ENCODE data around the gene UBR4.
"Not testable (repeated sequence)": the region's sequence is repeated elsewhere in the genome, so short reads cannot be mapped to it uniquely, and the experiment has no call there.

Gene UBR4

GRCh38 chr1:19220080-19220846 is 10.2 kb upstream of the UBR4 start:
- DNase-seq (ENCODE audit: low read depth in 2 of 2, low spot score in 1 of 2), result no peak

GRCh38 chr1:19219451-19219850 is 9.4 kb upstream of the UBR4 start:
- DNase-seq (ENCODE audit: low read depth in 2 of 2, low spot score in 1 of 2), result no peak

- not testable (repeated sequence) for DNase-seq (ENCODE audit: low read depth in 2 of 2, low spot score in 1 of 2)
Measured at GRCh38 chr1:19216585-19216984, 6.5 kb upstream of the UBR4 start.

- DNase-seq (ENCODE audit: low read depth in 2 of 2, low spot score in 1 of 2), result no peak
Measured at GRCh38 chr1:19213580-19213979, 3.5 kb upstream of the UBR4 start.

- DNase-seq (ENCODE audit: low read depth in 2 of 2, low spot score in 1 of 2), result no peak
Measured at GRCh38 chr1:19212167-19212566, 2.1 kb upstream of the UBR4 start.

- no peak for DNase-seq (ENCODE audit: low read depth in 2 of 2, low spot score in 1 of 2)
Measured at GRCh38 chr1:19210772-19211549, 895 bp upstream of the UBR4 start.

- peak in 1 of 2 donors; percentile 5 for DNase-seq (ENCODE audit: low read depth in 2 of 2, low spot score in 1 of 2)
Measured at GRCh38 chr1:19209439-19209989, 552 bp downstream of the UBR4 start.

- no peak for DNase-seq (ENCODE audit: low read depth in 2 of 2, low spot score in 1 of 2)
Measured at GRCh38 chr1:19208710-19209438, 1.2 kb downstream of the UBR4 start.

- no peak for DNase-seq (ENCODE audit: low read depth in 2 of 2, low spot score in 1 of 2)
Measured at GRCh38 chr1:19206947-19207346, 3.1 kb downstream of the UBR4 start.

GRCh38 chr1:19205845-19206244 is 4.2 kb downstream of the UBR4 start:
- DNase-seq (ENCODE audit: low read depth in 2 of 2, low spot score in 1 of 2), result no peak

- DNase-seq (ENCODE audit: low read depth in 2 of 2, low spot score in 1 of 2), result no peak
Measured at GRCh38 chr1:19205403-19205802, 4.7 kb downstream of the UBR4 start.

- no peak for DNase-seq (ENCODE audit: low read depth in 2 of 2, low spot score in 1 of 2)
Measured at GRCh38 chr1:19204446-19205266, 5.4 kb downstream of the UBR4 start.

GRCh38 chr1:19203440-19203839 is 6.6 kb downstream of the UBR4 start:
- DNase-seq (ENCODE audit: low read depth in 2 of 2, low spot score in 1 of 2), result no peak

- no peak for DNase-seq (ENCODE audit: low read depth in 2 of 2, low spot score in 1 of 2)
Measured at GRCh38 chr1:19202396-19202795, 7.7 kb downstream of the UBR4 start.

GRCh38 chr1:19199969-19200604 is 10.0 kb downstream of the UBR4 start:
- no peak for DNase-seq (ENCODE audit: low read depth in 2 of 2, low spot score in 1 of 2)

GRCh38 chr1:19199329-19199968 is 10.6 kb downstream of the UBR4 start:
- DNase-seq (ENCODE audit: low read depth in 2 of 2, low spot score in 1 of 2), result no peak

GRCh38 chr1:19198820-19199219 is 11.2 kb downstream of the UBR4 start:
- no peak for DNase-seq (ENCODE audit: low read depth in 2 of 2, low spot score in 1 of 2)

GRCh38 chr1:19197845-19198244 is 12.2 kb downstream of the UBR4 start:
- no peak for DNase-seq (ENCODE audit: low read depth in 2 of 2, low spot score in 1 of 2)

- no peak for DNase-seq (ENCODE audit: low read depth in 2 of 2, low spot score in 1 of 2)
Measured at GRCh38 chr1:19196331-19196730, 13.7 kb downstream of the UBR4 start.

- no peak for DNase-seq (ENCODE audit: low read depth in 2 of 2, low spot score in 1 of 2)
Measured at GRCh38 chr1:19193004-19193403, 17.1 kb downstream of the UBR4 start.

All from stimulated activated CD8-positive, alpha-beta memory T cell treated with anti-CD3 and anti-CD28 coated beads, Interleukin-4, amount 100 ng/mL, for 1 hour (primary cell).